HG02885 (cell line): ENCODE measurements around the gene DCTN2.
"Not testable (repeated sequence)": the region's sequence is repeated elsewhere in the genome, so short reads cannot be mapped to it uniquely, and the experiment has no call there.

Experiments
- ATAC-seq: cut with Tn5 transposase; IDR thresholded peaks from one replicate; pipeline ENCODE4 v1.9.1; 2021; ENCODE audit warnings: mild to moderate bottlenecking; ENCODE audit not compliant: unreplicated experiment, poor library complexity

The DCTN2 gene

GRCh38 chr12:57517718-57518117, 29.3 kb downstream of the DCTN2 start:
- not testable (repeated sequence) for ATAC-seq

GRCh38 chr12:57517187-57517586, 29.8 kb downstream of the DCTN2 start:
- no peak for ATAC-seq

GRCh38 chr12:57516617-57517153, 30.3 kb downstream of the DCTN2 start:
- ATAC-seq: no peak

- no peak for ATAC-seq
Observed at GRCh38 chr12:57515934-57516541, 31.0 kb downstream of the DCTN2 start.

- ATAC-seq: no peak
Observed at GRCh38 chr12:57515408-57515933, 31.5 kb downstream of the DCTN2 start.

- ATAC-seq: no peak
Observed at GRCh38 chr12:57514720-57515407, 32.1 kb downstream of the DCTN2 start.

- ATAC-seq: not testable (repeated sequence)
Observed at GRCh38 chr12:57514246-57514645, 32.7 kb downstream of the DCTN2 start.

- not testable (repeated sequence) for ATAC-seq
Observed at GRCh38 chr12:57513677-57514076, 33.3 kb downstream of the DCTN2 start.

GRCh38 chr12:57513266-57513665, 33.7 kb downstream of the DCTN2 start:
- no peak for ATAC-seq

- ATAC-seq: no peak
Observed at GRCh38 chr12:57512665-57513064, 34.3 kb downstream of the DCTN2 start.

GRCh38 chr12:57511588-57512325, 35.2 kb downstream of the DCTN2 start:
- ATAC-seq: no peak

GRCh38 chr12:57511161-57511560, 35.8 kb downstream of the DCTN2 start:
- no peak for ATAC-seq

- ATAC-seq: not testable (repeated sequence)
Observed at GRCh38 chr12:57507796-57508195, 39.2 kb downstream of the DCTN2 start.

- ATAC-seq: not testable (repeated sequence)
Observed at GRCh38 chr12:57506541-57506940, 40.5 kb downstream of the DCTN2 start.

GRCh38 chr12:57502311-57502969, 44.6 kb downstream of the DCTN2 start:
- not testable (repeated sequence) for ATAC-seq

- no peak for ATAC-seq
Observed at GRCh38 chr12:57500213-57500612, 46.8 kb downstream of the DCTN2 start.

GRCh38 chr12:57498571-57498970, 48.4 kb downstream of the DCTN2 start:
- ATAC-seq: no peak

- ATAC-seq: no peak
Observed at GRCh38 chr12:57498132-57498502, 48.9 kb downstream of the DCTN2 start.

GRCh38 chr12:57497223-57498131, 49.5 kb downstream of the DCTN2 start:
- no peak for ATAC-seq
